Endodermal cell (in vitro differentiated cells): ENCODE results near the gene SCN1A. TPM values are rescaled to one million over a fixed set of nuclear protein-coding genes. Genes with fewer than 3 reads are reported as not detected.

Source experiments
- DNase-seq: peaks from one replicate; pipeline ENCODE4 v3.0.0-alpha.2; 2017
- H3K27ac ChIP-seq: 2 replicates; pipeline ENCODE4 v1.5.1; 2013; ENCODE audit warnings: mild to moderate bottlenecking, low read depth, low read length, moderate library complexity
- H3K27me3 ChIP-seq: 2 replicates; pipeline ENCODE4 v1.6.1; 2013; ENCODE audit warnings: mild to moderate bottlenecking, low read length, moderate library complexity; ENCODE audit not compliant: insufficient read depth, control insufficient read depth, poor library complexity, severe bottlenecking
- H3K36me3 ChIP-seq: 2 replicates; pipeline ENCODE4 v1.7.0; 2013; ENCODE audit warnings: mild to moderate bottlenecking, low read length, moderate library complexity; ENCODE audit not compliant: control insufficient read depth, insufficient read depth
- H3K4me1 ChIP-seq: one replicate; pipeline ENCODE4 v1.7.0; 2013; ENCODE audit warnings: low read length; ENCODE audit not compliant: control insufficient read depth, insufficient read depth
- H3K4me3 ChIP-seq: 2 replicates; pipeline ENCODE4 v1.5.1; 2013; ENCODE audit warnings: mild to moderate bottlenecking, low read length, moderate library complexity
- H3K9ac ChIP-seq: 2 replicates; pipeline ENCODE4 v1.6.1; 2013; ENCODE audit warnings: mild to moderate bottlenecking, low read length, moderate library complexity; ENCODE audit not compliant: poor library complexity, severe bottlenecking; ENCODE audit errors: extremely low read depth
- H3K9me3 ChIP-seq: 2 replicates; pipeline ENCODE4 v1.6.1; 2013; ENCODE audit warnings: mild to moderate bottlenecking, low read length, moderate library complexity; ENCODE audit not compliant: control insufficient read depth
- H3K27ac Mint-ChIP-seq: 2 replicates; pipeline ENCODE4 v1.8.0; 2020; ENCODE audit warnings: mixed read lengths
- H3K27me3 Mint-ChIP-seq: 2 replicates; pipeline ENCODE4 v1.8.0; 2021; ENCODE audit warnings: mild to moderate bottlenecking, mixed read lengths; ENCODE audit not compliant: insufficient read depth
- H3K36me3 Mint-ChIP-seq: 2 replicates; pipeline ENCODE4 v1.8.0; 2020; ENCODE audit warnings: low read depth, mixed read lengths
- H3K4me1 Mint-ChIP-seq: 2 replicates; pipeline ENCODE4 v1.8.0; 2020; ENCODE audit warnings: mixed read lengths
- H3K4me3 Mint-ChIP-seq: 2 replicates; pipeline ENCODE4 v1.8.0; 2020; ENCODE audit warnings: mild to moderate bottlenecking, moderate library complexity, mixed read lengths
- H3K9me3 Mint-ChIP-seq: 2 replicates; pipeline ENCODE4 v1.8.0; 2020; ENCODE audit warnings: mild to moderate bottlenecking, mixed read lengths
- CTCF ChIP-seq: fragments of 200-600 bp; sonication (generic); conservative IDR thresholded peaks from 2 replicates; pipeline ENCODE4 v1.5.0; 2021; ENCODE audit warnings: antibody characterized with exemption, mild to moderate bottlenecking
- WGBS, 2 experiments: methylation state at CpG; one replicate each; pipeline versions ENCODE4 v1.1.5 to v1.1.7; 2013; ENCODE audit warnings: missing lambda C conversion rate in 2 of 2, mixed read lengths in 1 of 2; ENCODE audit not compliant: insufficient coverage in 1 of 2, insufficient read length in 1 of 2; 5-methylcytosine and 5-hydroxymethylcytosine counted together
- total RNA-seq, 2 donors: library from RNA; stranded (reverse); fragmentation: NEBNext Ultra II Directional in 1 of 2; extraction: Animal tissue kit (Norgen Biotek cat#: 25700) in 1 of 2; gene quantifications; 2 replicates in 1 of 2; 3 replicates in 1 of 2; pipeline ENCODE4 v1.2.1, GENCODE V29; 2021

SCN1A gene
- total RNA-seq, 2 donors from 2014 or later: not detected

GRCh38 chr2:166088634-166089033 is 39.2 kb downstream of the SCN1A start:
- 90 to 100% methylated on average over 2 to 3 of the region's 3 CpGs for WGBS, 2 experiments
- no peak overlapping the region for H3K4me3 ChIP-seq
- no peak for TF ChIP-seq CTCF
- H3K4me1 Mint-ChIP-seq: peaks cover 5% of the 10 kb centered on the region
- no peaks in the 10 kb centered on the region for H3K27me3 Mint-ChIP-seq
- H3K36me3 Mint-ChIP-seq: no peaks in the 10 kb centered on the region
- H3K27me3 ChIP-seq: no peaks in the 10 kb centered on the region
- no peaks in the 10 kb centered on the region for H3K4me1 ChIP-seq
- no peak overlapping the region for H3K27ac ChIP-seq
- H3K9me3 ChIP-seq: no peaks in the 10 kb centered on the region
- H3K27ac Mint-ChIP-seq: no peak overlapping the region
- no peak overlapping the region for H3K9ac ChIP-seq
- no peaks in the 10 kb centered on the region for H3K36me3 ChIP-seq
- no peak overlapping the region for H3K4me3 Mint-ChIP-seq
- no peak for DNase-seq
- no peaks in the 10 kb centered on the region for H3K9me3 Mint-ChIP-seq

GRCh38 chr2:166084301-166084700 is 43.5 kb downstream of the SCN1A start:
- H3K36me3 ChIP-seq: no peaks in the 10 kb centered on the region
- H3K27ac Mint-ChIP-seq: no peak overlapping the region
- H3K9me3 ChIP-seq: no peaks in the 10 kb centered on the region
- no peaks in the 10 kb centered on the region for H3K9me3 Mint-ChIP-seq
- H3K9ac ChIP-seq: no peak overlapping the region
- no peaks in the 10 kb centered on the region for H3K4me1 ChIP-seq
- H3K27me3 Mint-ChIP-seq: no peaks in the 10 kb centered on the region
- no peak for DNase-seq
- no peak for TF ChIP-seq CTCF
- H3K4me3 ChIP-seq: no peak overlapping the region
- H3K4me1 Mint-ChIP-seq: peaks cover 8% of the 10 kb centered on the region
- H3K4me3 Mint-ChIP-seq: no peak overlapping the region
- no peaks in the 10 kb centered on the region for H3K36me3 Mint-ChIP-seq
- no peak overlapping the region for H3K27ac ChIP-seq
- no peaks in the 10 kb centered on the region for H3K27me3 ChIP-seq

- no peaks in the 10 kb centered on the region for H3K27me3 ChIP-seq
- no peaks in the 10 kb centered on the region for H3K4me1 ChIP-seq
- Mint-ChIP-seq H3K27ac (no peak overlapping the region), H3K4me3 (no peak overlapping the region), H3K9me3 (no peaks in the 10 kb centered on the region), H3K27me3 (no peaks in the 10 kb centered on the region), H3K4me1 (peaks cover 8% of the 10 kb centered on the region), H3K36me3 (no peaks in the 10 kb centered on the region)
- no peak overlapping the region for H3K9ac ChIP-seq
- H3K27ac ChIP-seq: no peak overlapping the region
- H3K36me3 ChIP-seq: no peaks in the 10 kb centered on the region
- no peak for DNase-seq
- H3K9me3 ChIP-seq: no peaks in the 10 kb centered on the region
- H3K4me3 ChIP-seq: no peak overlapping the region
- TF ChIP-seq CTCF: no peak
- 90 to 95% methylated on average over 1 to 2 of the region's 2 CpGs for WGBS, 2 experiments
These were observed 45.1 kb downstream of the SCN1A start for GRCh38 chr2:166082736-166083135.
